ENCODE data around the gene SLC2A6.

DNA sequence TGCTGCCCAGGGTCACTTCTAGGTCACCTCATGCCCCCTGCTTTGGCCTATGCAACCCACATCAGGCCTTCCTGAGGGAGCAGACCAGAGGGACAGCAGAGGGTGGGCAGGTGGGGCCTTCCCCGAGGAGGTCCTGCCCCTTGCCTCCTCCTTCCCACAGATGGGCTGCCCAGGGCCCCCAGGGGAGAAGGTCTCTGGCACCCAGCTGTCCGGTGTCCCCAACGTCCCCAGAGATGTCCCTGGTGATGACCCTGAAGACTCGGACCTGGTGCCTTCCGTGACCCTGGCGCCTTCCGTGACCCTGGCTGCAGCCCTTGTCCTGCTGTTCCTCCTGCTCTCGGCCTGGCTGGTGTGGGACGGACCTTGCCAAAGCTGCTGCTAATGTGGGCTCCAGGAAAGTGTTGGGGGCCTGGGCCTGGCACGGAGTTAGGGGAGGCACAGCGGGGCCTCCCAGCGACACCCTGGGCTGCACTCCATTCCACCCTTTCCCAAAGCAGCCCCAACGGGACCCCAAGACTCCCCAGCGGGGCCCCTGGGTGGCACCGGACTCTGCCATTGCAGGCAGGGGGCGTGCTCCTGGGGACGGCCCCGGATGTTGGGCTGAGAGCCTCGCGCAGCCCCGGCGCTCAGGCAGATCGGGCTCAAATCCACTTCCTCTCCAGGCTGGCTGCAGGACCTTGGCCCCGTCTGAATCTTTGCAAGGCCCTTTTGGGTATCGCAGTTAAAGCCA lies 6.8 kb upstream of the SLC2A6 start:
- TF ChIP-seq, protein P1, sequence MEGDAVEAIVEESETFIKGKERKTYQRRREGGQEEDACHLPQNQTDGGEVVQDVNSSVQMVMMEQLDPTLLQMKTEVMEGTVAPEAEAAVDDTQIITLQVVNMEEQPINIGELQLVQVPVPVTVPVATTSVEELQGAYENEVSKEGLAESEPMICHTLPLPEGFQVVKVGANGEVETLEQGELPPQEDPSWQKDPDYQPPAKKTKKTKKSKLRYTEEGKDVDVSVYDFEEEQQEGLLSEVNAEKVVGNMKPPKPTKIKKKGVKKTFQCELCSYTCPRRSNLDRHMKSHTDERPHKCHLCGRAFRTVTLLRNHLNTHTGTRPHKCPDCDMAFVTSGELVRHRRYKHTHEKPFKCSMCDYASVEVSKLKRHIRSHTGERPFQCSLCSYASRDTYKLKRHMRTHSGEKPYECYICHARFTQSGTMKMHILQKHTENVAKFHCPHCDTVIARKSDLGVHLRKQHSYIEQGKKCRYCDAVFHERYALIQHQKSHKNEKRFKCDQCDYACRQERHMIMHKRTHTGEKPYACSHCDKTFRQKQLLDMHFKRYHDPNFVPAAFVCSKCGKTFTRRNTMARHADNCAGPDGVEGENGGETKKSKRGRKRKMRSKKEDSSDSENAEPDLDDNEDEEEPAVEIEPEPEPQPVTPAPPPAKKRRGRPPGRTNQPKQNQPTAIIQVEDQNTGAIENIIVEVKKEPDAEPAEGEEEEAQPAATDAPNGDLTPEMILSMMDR (IDR thresholded peaks at IDR 0.05), result no peak
- TF ChIP-seq POLR2A (IDR thresholded peaks at IDR 0.05) (no peak), POLR2AphosphoS5 (IDR thresholded peaks at IDR 0.05) (no peak), EP300 (IDR thresholded peaks at IDR 0.05) (no peak)
